IMR-90 (cell line): ENCODE measurements around the gene BBS1. TPM values are rescaled to one million over a fixed set of nuclear protein-coding genes. Genes with fewer than 3 reads are reported as not detected.

ENCODE experiments used
- ATAC-seq: fragments of 200-7000 bp; cut with Tn5 transposase; 2 replicates; pipeline ENCODE4 v1.9.1; 2020; ENCODE audit warnings: low read depth, mild to moderate bottlenecking, moderate library complexity
- BruUV-seq: library from RNA; stranded (reverse); fragments of 400-500 nt; replicated peaks from 2 replicates; lab custom pipeline; 2021; lab: Mats Ljungman, UMichigan
- CTCF ChIA-PET: fragments of 300-600 bp; formaldehyde crosslinking; extraction: SDS; loops from one replicate; lab custom pipeline; 2021; ENCODE audit warnings: antibody characterized with exemption; lab: Yijun Ruan, JAX
- POLR2A ChIA-PET: fragments of 300-600 bp; sonication (Branson Sonifier 250); formaldehyde crosslinking; loops from one replicate; lab custom pipeline; 2022; ENCODE audit warnings: antibody characterized with exemption; ENCODE audit not compliant: unreplicated experiment; lab: Charles Lee
- DNase-seq: peaks from one replicate; pipeline ENCODE4 v3.0.0; 2013
- H2AFZ ChIP-seq: replicated peaks from 2 replicates; pipeline ENCODE3; 2013; ENCODE audit warnings: low read length, mild to moderate bottlenecking; ENCODE audit not compliant: poor library complexity
- H2AK5ac ChIP-seq: 2 replicates; pipeline ENCODE4 v1.6.1; 2013; ENCODE audit warnings: low read depth, low read length, inconsistent platforms
- H2AK9ac ChIP-seq: replicated peaks from 2 replicates; pipeline ENCODE3; 2013; ENCODE audit warnings: mild to moderate bottlenecking, low read depth, low read length, moderate library complexity; ENCODE audit not compliant: poor library complexity
- H2BK120ac ChIP-seq: 2 replicates; pipeline ENCODE4 v1.6.1; 2013; ENCODE audit warnings: low read depth, low read length, inconsistent platforms
- H2BK15ac ChIP-seq: 3 replicates; pipeline ENCODE4 v1.6.1; 2013; ENCODE audit warnings: low read depth, low read length, inconsistent platforms
- H2BK20ac ChIP-seq: 2 replicates; pipeline ENCODE4 v1.6.1; 2013; ENCODE audit warnings: low read depth, mild to moderate bottlenecking, inconsistent platforms, low read length, moderate library complexity
- H2BK5ac ChIP-seq: 2 replicates; pipeline ENCODE4 v1.6.1; 2013; ENCODE audit warnings: mild to moderate bottlenecking, low read depth, low read length, inconsistent platforms; ENCODE audit not compliant: poor library complexity, severe bottlenecking
- H3K14ac ChIP-seq: replicated peaks from 2 replicates; pipeline ENCODE4 v1.6.1; 2013; ENCODE audit warnings: low read depth, low read length, inconsistent platforms
- H3K18ac ChIP-seq: 2 replicates; pipeline ENCODE4 v1.6.1; 2013; ENCODE audit warnings: low read depth, low read length, control low read depth
- H3K23ac ChIP-seq: 2 replicates; pipeline ENCODE4 v1.6.1; 2013; ENCODE audit warnings: low read depth, low read length, inconsistent platforms
- H3K27ac ChIP-seq: 2 replicates; pipeline ENCODE4 v1.5.1; 2013; ENCODE audit warnings: mild to moderate bottlenecking, control low read depth, low read length; ENCODE audit not compliant: insufficient read depth
- H3K27me3 ChIP-seq: 2 replicates; pipeline ENCODE4 v1.6.1; 2013; ENCODE audit warnings: low read length; ENCODE audit not compliant: control insufficient read depth, insufficient read depth
- H3K36me3 ChIP-seq: 2 replicates; pipeline ENCODE4 v1.6.1; 2013; ENCODE audit warnings: low read length, mixed read lengths; ENCODE audit not compliant: control insufficient read depth, insufficient read depth
- H3K4ac ChIP-seq: 2 replicates; pipeline ENCODE4 v1.6.1; 2013; ENCODE audit warnings: low read depth, low read length, inconsistent platforms
- H3K4me1 ChIP-seq: 2 replicates; pipeline ENCODE4 v1.6.1; 2013; ENCODE audit warnings: low read length, mixed read lengths; ENCODE audit not compliant: control insufficient read depth, insufficient read depth
- H3K4me2 ChIP-seq: 2 replicates; pipeline ENCODE4 v1.6.1; 2013; ENCODE audit warnings: low read depth, mild to moderate bottlenecking, control low read depth, low read length, moderate library complexity
- H3K4me3 ChIP-seq: 2 replicates; pipeline ENCODE4 v1.5.1; 2013; ENCODE audit warnings: low read depth, mild to moderate bottlenecking, control low read depth, low read length, moderate library complexity; ENCODE audit not compliant: insufficient read depth
- H3K56ac ChIP-seq: 2 replicates; pipeline ENCODE4 v1.6.1; 2013; ENCODE audit warnings: low read length, inconsistent platforms; ENCODE audit not compliant: insufficient read depth; ENCODE audit errors: extremely low read depth
- H3K79me1 ChIP-seq, 2 experiments: 2 replicates each; pipeline ENCODE4 v1.6.1; 2013; ENCODE audit warnings: low read length in 2 of 2, inconsistent platforms in 1 of 2, low read depth in 1 of 2
- H3K9ac ChIP-seq: 2 replicates; pipeline ENCODE4 v1.6.1; 2013; ENCODE audit warnings: low read depth, low read length, control low read depth
- H3K9me1 ChIP-seq: 2 replicates; pipeline ENCODE4 v1.6.1; 2013; ENCODE audit warnings: low read length, inconsistent platforms; ENCODE audit not compliant: insufficient read depth
- H3K9me3 ChIP-seq: 2 replicates; pipeline ENCODE4 v1.6.1; 2013; ENCODE audit warnings: low read length; ENCODE audit not compliant: control insufficient read depth, insufficient read depth
- H4K20me1 ChIP-seq: 2 replicates; pipeline ENCODE4 v1.6.1; 2013; ENCODE audit warnings: low read length, inconsistent platforms; ENCODE audit not compliant: insufficient read depth
- H4K5ac ChIP-seq: 2 replicates; pipeline ENCODE4 v1.6.1; 2013; ENCODE audit warnings: mild to moderate bottlenecking, low read depth, low read length, control low read depth
- H4K8ac ChIP-seq, 2 experiments: 2 replicates each; pipeline ENCODE4 v1.6.1; 2013; ENCODE audit warnings: low read depth in 2 of 2, low read length in 2 of 2, control low read depth in 1 of 2, inconsistent platforms in 1 of 2
- H4K91ac ChIP-seq: 2 replicates; pipeline ENCODE4 v1.6.1; 2013; ENCODE audit warnings: low read depth, low read length, inconsistent platforms; ENCODE audit not compliant: insufficient read depth
- BHLHE40 ChIP-seq: fragments of 150-350 bp; IDR thresholded peaks from 2 replicates; pipeline ENCODE4 v1.6.1; 2016; ENCODE audit warnings: mild to moderate bottlenecking, low read depth, low read length
- CEBPB ChIP-seq: IDR thresholded peaks from 2 replicates; pipeline ENCODE4 v1.6.1; 2012; ENCODE audit warnings: low read depth, low read length, improper control_type of control experiment
- CHD1 ChIP-seq: IDR thresholded peaks from 2 replicates; pipeline ENCODE4 v1.6.1; 2012; ENCODE audit warnings: low read depth, low read length, improper control_type of control experiment
- CTCF ChIP-seq: conservative IDR thresholded peaks from 2 replicates; pipeline ENCODE4 v1.5.1; 2012; ENCODE audit warnings: mild to moderate bottlenecking, low read depth, low read length, improper control_type of control experiment
- ELK1 ChIP-seq: fragments of 150-350 bp; IDR thresholded peaks from 2 replicates; pipeline ENCODE4 v1.6.1; 2016; ENCODE audit warnings: low read depth, mild to moderate bottlenecking, low read length, moderate library complexity, borderline replicate concordance
- FOS ChIP-seq: fragments of 150-350 bp; IDR thresholded peaks from 2 replicates; pipeline ENCODE4 v1.6.1; 2016; ENCODE audit warnings: low read depth, low read length
- MAFK ChIP-seq: IDR thresholded peaks from 2 replicates; pipeline ENCODE4 v1.6.1; 2012; ENCODE audit warnings: low read depth, low read length, improper control_type of control experiment
- MAZ ChIP-seq: IDR thresholded peaks from 2 replicates; pipeline ENCODE4 v1.6.1; 2012; ENCODE audit warnings: low read depth, mild to moderate bottlenecking, low read length, improper control_type of control experiment, moderate library complexity, borderline replicate concordance
- MXI1 ChIP-seq: IDR thresholded peaks from 2 replicates; pipeline ENCODE4 v1.6.1; 2012; ENCODE audit warnings: low read depth, mild to moderate bottlenecking, low read length, moderate library complexity, borderline replicate concordance
- NFE2L2 ChIP-seq: fragments of 150-350 bp; IDR thresholded peaks from 2 replicates; pipeline ENCODE4 v1.6.1; 2016; ENCODE audit warnings: low read depth, mild to moderate bottlenecking, low read length
- POLR2A ChIP-seq: IDR thresholded peaks from 2 replicates; pipeline ENCODE4 v1.6.1; 2012; ENCODE audit warnings: mild to moderate bottlenecking, low read depth, low read length
- RAD21 ChIP-seq: IDR thresholded peaks from 2 replicates; pipeline ENCODE4 v1.6.1; 2012; ENCODE audit warnings: low read length, improper control_type of control experiment
- RCOR1 ChIP-seq: IDR thresholded peaks from 2 replicates; pipeline ENCODE4 v1.6.1; 2012; ENCODE audit warnings: mild to moderate bottlenecking, low read length, improper control_type of control experiment; ENCODE audit not compliant: insufficient replicate concordance
- RFX5 ChIP-seq: IDR thresholded peaks from 2 replicates; pipeline ENCODE4 v1.8.0; 2012; ENCODE audit warnings: low read depth, mild to moderate bottlenecking, low read length, moderate library complexity
- SMC3 ChIP-seq: fragments of 150-350 bp; IDR thresholded peaks from 2 replicates; pipeline ENCODE4 v1.6.1; 2016; ENCODE audit warnings: low read depth, mild to moderate bottlenecking, antibody characterized with exemption, low read length, moderate library complexity
- WGBS, 2 experiments: methylation state at CpG; one replicate each; pipeline versions ENCODE4 v1.1.5 to v1.1.7; 2013; ENCODE audit warnings: missing lambda C conversion rate in 2 of 2; ENCODE audit not compliant: insufficient read length in 1 of 2; ENCODE audit errors: extremely low coverage in 2 of 2; 5-methylcytosine and 5-hydroxymethylcytosine counted together
- dilution Hi-C: fragments of 300-500 bp; cut with HindIII; formaldehyde crosslinking; loops from one replicate; pipeline ENCODE4 v1.14.3; 2018; ENCODE audit warnings: low sequenced_read_pairs; ENCODE audit not compliant: unreplicated experiment
- in situ Hi-C: fragments of 300-500 bp; cut with MboI; formaldehyde crosslinking; loops from 3 replicates; pipeline ENCODE4 v1.14.3; 2019; ENCODE audit warnings: low sequenced_read_pairs, inconsistent platforms, mixed read lengths
- intact Hi-C: fragments of 100-400 bp; cut with micrococcal nuclease; formaldehyde crosslinking; loops from 2 replicates; pipeline ENCODE4 v1.10.0; 2022
- polyA plus RNA-seq, 3 experiments: library from polyadenylated mRNA; depleted of rRNA; stranded (reverse); fragments of >200 nt; gene quantifications; 2 replicates each; pipeline ENCODE4 v1.2.3, GENCODE V29; 2012; ENCODE audit warnings: low replicate concordance in 1 of 3
- total RNA-seq: library from RNA; depleted of rRNA; stranded (reverse); fragments of >200 nt; gene quantifications from 2 replicates; pipeline ENCODE4 v1.2.3, GENCODE V29; 2012
- TF ChIP-seq, protein P1 (sequence below): fragments of 150-350 bp; IDR thresholded peaks from 2 replicates; pipeline ENCODE4 v1.6.1; 2017; ENCODE audit warnings: mild to moderate bottlenecking, antibody characterized with exemption, low read length, low read depth

The BBS1 gene
- total and polyA plus RNA-seq, 2 of the 4 experiments (the other 2 are of a cell fraction) = 16.5 to 20.6 TPM

GRCh38 chr11:66532784-66533183 is 22.3 kb downstream of the BBS1 start:
- no peak overlapping the region for H2BK20ac ChIP-seq
- dilution Hi-C loops (no loop called here), in situ Hi-C loops (no loop called here), intact Hi-C loops (no loop called here)
- H2AK5ac ChIP-seq = no peak overlapping the region
- no peaks in the 10 kb centered on the region; the same call in 1 of the 2 replicates for H4K20me1 ChIP-seq
- DNase-seq = no peak
- H3K9me1 ChIP-seq = 0 out of 2 replicates have a peak, but pooled peaks cover 3% of the 10 kb centered on the region
- H2AK9ac ChIP-seq = no peak overlapping the region
- 90% methylated on average over 2 of the region's 6 CpGs; no CpG with 5 or more reads in 1 of the 2 experiments for WGBS, 2 experiments
- no peak overlapping the region for H4K8ac ChIP-seq
- no peak overlapping the region for H3K4ac ChIP-seq
- H3K79me1 ChIP-seq = no peaks in the 10 kb centered on the region
- H2BK15ac ChIP-seq = no peak overlapping the region
- H3K9me3 ChIP-seq = no peaks in the 10 kb centered on the region
- H3K4me2 ChIP-seq = no peak overlapping the region
- ChIA-PET POLR2A (no interaction called here), CTCF (no interaction called here)
- H3K36me3 ChIP-seq = peaks cover 5% of the 10 kb centered on the region
- H2BK5ac ChIP-seq = no peak overlapping the region
- H4K91ac ChIP-seq = no peak overlapping the region
- no peak overlapping the region for H3K9ac ChIP-seq
- BruUV-seq = no TSS peak
- no peak for TF ChIP-seq MAFK
- no peak for TF ChIP-seq RFX5
- TF ChIP-seq, protein P1, sequence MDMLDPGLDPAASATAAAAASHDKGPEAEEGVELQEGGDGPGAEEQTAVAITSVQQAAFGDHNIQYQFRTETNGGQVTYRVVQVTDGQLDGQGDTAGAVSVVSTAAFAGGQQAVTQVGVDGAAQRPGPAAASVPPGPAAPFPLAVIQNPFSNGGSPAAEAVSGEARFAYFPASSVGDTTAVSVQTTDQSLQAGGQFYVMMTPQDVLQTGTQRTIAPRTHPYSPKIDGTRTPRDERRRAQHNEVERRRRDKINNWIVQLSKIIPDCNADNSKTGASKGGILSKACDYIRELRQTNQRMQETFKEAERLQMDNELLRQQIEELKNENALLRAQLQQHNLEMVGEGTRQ = no peak
- TF ChIP-seq NFE2L2 = no peak
- TF ChIP-seq RAD21 = no peak
- no peak for TF ChIP-seq CEBPB
- TF ChIP-seq ELK1 = no peak
- no peak for TF ChIP-seq RCOR1
- no peak for TF ChIP-seq CTCF
- TF ChIP-seq SMC3 = no peak
- no peak for TF ChIP-seq CHD1
- TF ChIP-seq BHLHE40 = no peak
- no peak for TF ChIP-seq POLR2A
- no peak for TF ChIP-seq MXI1
- TF ChIP-seq FOS = no peak
- TF ChIP-seq MAZ = no peak
- ATAC-seq = no peak
- no peak overlapping the region for H3K23ac ChIP-seq
- H2BK120ac ChIP-seq = no peak overlapping the region
- no peak overlapping the region for H3K56ac ChIP-seq
- no peaks in the 10 kb centered on the region for H3K4me1 ChIP-seq
- H3K4me3 ChIP-seq = no peak overlapping the region
- no peak overlapping the region for H4K5ac ChIP-seq
- no peak overlapping the region for H2AFZ ChIP-seq
- H3K18ac ChIP-seq = no peak overlapping the region
- H3K27ac ChIP-seq = no peak overlapping the region
- no peak overlapping the region for H3K14ac ChIP-seq
- no peaks in the 10 kb centered on the region for H3K27me3 ChIP-seq
